IgD-negative memory B cell (primary cell): ENCODE measurements around the gene FBXW7. TPM values are rescaled to one million over a fixed set of nuclear protein-coding genes. Genes with fewer than 3 reads are reported as not detected.

Experiments
- H3K27ac Mint-ChIP-seq, 3 donors: one replicate each; pipeline ENCODE4 v1.8.0; 2020 to 2022; ENCODE audit warnings: mild to moderate bottlenecking in 3 of 3, mixed read lengths in 3 of 3, moderate library complexity in 1 of 3
- H3K27me3 Mint-ChIP-seq: one replicate; pipeline ENCODE4 v1.8.0; 2021; ENCODE audit warnings: mixed read lengths
- H3K36me3 Mint-ChIP-seq: one replicate; pipeline ENCODE4 v1.8.0; 2020; ENCODE audit warnings: mild to moderate bottlenecking, mixed read lengths
- H3K4me1 Mint-ChIP-seq, 3 donors: one replicate each; pipeline ENCODE4 v1.8.0; 2020 to 2022; ENCODE audit warnings: mixed read lengths in 3 of 3, mild to moderate bottlenecking in 1 of 3
- H3K4me3 Mint-ChIP-seq, 4 donors: one replicate each; pipeline ENCODE4 v1.8.0; 2020 to 2022; ENCODE audit warnings: mild to moderate bottlenecking in 4 of 4, mixed read lengths in 4 of 4, moderate library complexity in 3 of 4
- H3K9me3 Mint-ChIP-seq, 3 donors: one replicate each; pipeline ENCODE4 v1.8.0; 2020 to 2021; ENCODE audit warnings: mixed read lengths in 3 of 3, mild to moderate bottlenecking in 1 of 3
- polyA plus RNA-seq: library from polyadenylated mRNA; unstranded; fragments of 300-500 nt; fragmentation: Illumina TruSeq; gene quantifications from one replicate; pipeline ENCODE4 v1.2.3, GENCODE V29; 2021

The FBXW7 gene
- polyA plus RNA-seq, 1 donor from 2014 or later = 39.7 TPM

DNA sequence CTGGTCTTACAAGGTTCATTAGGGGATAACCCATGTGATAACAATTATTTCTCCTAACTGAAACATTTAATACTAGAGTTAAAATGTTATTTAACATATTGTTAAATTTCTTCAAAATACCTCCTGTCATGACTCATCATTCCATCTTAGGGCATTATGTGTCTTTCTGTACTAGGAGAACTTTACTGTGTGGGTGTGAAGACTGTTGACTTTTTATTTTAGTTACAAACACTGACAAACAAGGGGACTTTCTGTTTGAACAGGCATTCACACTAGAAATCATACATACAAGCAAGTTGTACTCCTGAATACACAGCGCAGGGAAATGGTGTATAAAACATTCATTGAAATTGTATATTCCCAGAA is 175.9 kb downstream of the FBXW7 start:
- Mint-ChIP-seq H3K36me3 (peaks cover 14% of the 10 kb centered on the region), H3K9me3 (no peaks in the 10 kb centered on the region), H3K27me3 (no peaks in the 10 kb centered on the region), H3K27ac (no peak overlapping the region), H3K4me3 (no peak overlapping the region), H3K4me1 (peaks cover 12 to 25% (median 16%) of the 10 kb centered on the region in 3 donors)

- Mint-ChIP-seq H3K4me1 (peaks cover 12 to 25% (median 17%) of the 10 kb centered on the region in 3 donors), H3K27ac (peak overlapping the region in 1 of 3 donors; percentile 18), H3K27me3 (no peaks in the 10 kb centered on the region), H3K9me3 (no peaks in the 10 kb centered on the region), H3K4me3 (peak overlapping the region in 2 of 4 donors; percentile 25 to 34), H3K36me3 (peaks cover 11% of the 10 kb centered on the region)
Observed at GRCh38 chr4:152359208-152360044, 176.5 kb downstream of the FBXW7 start.

GRCh38 chr4:152357206-152357605 is 178.7 kb downstream of the FBXW7 start:
- Mint-ChIP-seq H3K36me3 (peaks cover 9% of the 10 kb centered on the region), H3K27me3 (no peaks in the 10 kb centered on the region), H3K4me3 (no peak overlapping the region), H3K4me1 (peaks cover 22 to 33% (median 27%) of the 10 kb centered on the region in 3 donors), H3K9me3 (no peaks in the 10 kb centered on the region), H3K27ac (no peak overlapping the region)

GRCh38 chr4:152356428-152357034 is 179.4 kb downstream of the FBXW7 start:
- H3K27me3 Mint-ChIP-seq = no peaks in the 10 kb centered on the region

DNA sequence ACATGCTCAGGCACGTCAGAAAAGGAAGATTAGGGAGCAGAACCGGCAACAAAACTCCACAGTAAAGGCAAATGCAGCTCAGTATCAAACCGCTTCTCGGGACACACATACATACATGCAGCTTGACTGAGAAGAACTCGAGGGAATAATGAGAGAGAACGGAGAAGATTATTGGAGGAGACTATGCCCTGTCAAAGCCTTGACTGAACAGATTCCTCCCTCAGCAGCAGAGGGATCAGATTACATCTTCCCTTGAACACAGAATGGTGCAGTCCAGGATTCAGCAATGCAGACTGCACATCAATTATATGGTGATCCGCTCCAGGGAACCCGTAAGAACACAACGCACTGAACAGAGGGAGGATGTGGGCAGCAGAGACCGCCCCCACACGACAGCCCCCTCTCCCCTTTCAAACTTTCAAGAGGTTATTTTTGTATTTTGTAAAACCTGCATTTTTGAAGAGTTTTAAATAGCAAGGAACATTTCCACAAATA is 183.2 kb downstream of the FBXW7 start:
- H3K36me3 Mint-ChIP-seq = peaks cover 2% of the 10 kb centered on the region
- H3K4me1 Mint-ChIP-seq = peaks cover 16 to 19% (median 16%) of the 10 kb centered on the region in 3 donors
- peak overlapping the region in 1 of 4 donors; percentile 35 for H3K4me3 Mint-ChIP-seq
- H3K9me3 Mint-ChIP-seq = no peaks in the 10 kb centered on the region
- H3K27ac Mint-ChIP-seq = no peak overlapping the region
- no peaks in the 10 kb centered on the region for H3K27me3 Mint-ChIP-seq

More at GRCh38 chr4:152356428-152357034, 179.4 kb downstream of the FBXW7 start:
- Mint-ChIP-seq H3K36me3 (peaks cover 9% of the 10 kb centered on the region), H3K4me1 (peaks cover 22 to 33% (median 27%) of the 10 kb centered on the region in 3 donors), H3K9me3 (no peaks in the 10 kb centered on the region), H3K27ac (no peak overlapping the region), H3K4me3 (no peak overlapping the region)

DNA sequence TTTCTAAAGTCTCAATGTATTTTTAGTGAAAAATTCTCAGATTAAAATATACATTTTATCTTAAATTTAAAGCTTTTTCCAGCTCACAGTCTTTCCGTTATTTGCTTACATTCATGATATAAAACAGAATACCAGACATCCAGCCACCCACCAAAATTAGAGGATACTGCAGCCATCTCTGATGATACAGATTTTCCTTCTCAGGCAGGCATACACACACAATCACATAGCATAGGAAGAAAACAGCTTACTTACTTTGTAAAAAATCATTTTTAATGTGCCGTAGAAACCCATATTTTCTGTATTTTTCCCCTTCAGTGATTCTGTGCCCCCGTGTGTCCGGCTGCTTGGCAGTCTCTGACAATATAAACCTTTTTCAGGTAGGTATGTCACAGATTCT is 183.7 kb downstream of the FBXW7 start:
- no peak overlapping the region for H3K27ac Mint-ChIP-seq
- no peaks in the 10 kb centered on the region for H3K27me3 Mint-ChIP-seq
- H3K9me3 Mint-ChIP-seq = no peaks in the 10 kb centered on the region
- H3K4me3 Mint-ChIP-seq = no peak overlapping the region
- H3K36me3 Mint-ChIP-seq = peaks cover 2% of the 10 kb centered on the region
- peaks cover 16 to 19% (median 16%) of the 10 kb centered on the region in 3 donors for H3K4me1 Mint-ChIP-seq

- H3K36me3 Mint-ChIP-seq = peaks cover 2% of the 10 kb centered on the region
- H3K9me3 Mint-ChIP-seq = no peaks in the 10 kb centered on the region
- H3K4me3 Mint-ChIP-seq = no peak overlapping the region
- H3K27me3 Mint-ChIP-seq = no peaks in the 10 kb centered on the region
- peaks cover 16 to 19% (median 16%) of the 10 kb centered on the region in 3 donors for H3K4me1 Mint-ChIP-seq
- no peak overlapping the region for H3K27ac Mint-ChIP-seq
Observed at GRCh38 chr4:152351080-152351479, 184.8 kb downstream of the FBXW7 start.

- no peaks in the 10 kb centered on the region for H3K9me3 Mint-ChIP-seq
- no peak overlapping the region for H3K27ac Mint-ChIP-seq
- peaks cover 8 to 13% (median 13%) of the 10 kb centered on the region in 3 donors for H3K4me1 Mint-ChIP-seq
- H3K4me3 Mint-ChIP-seq = no peak overlapping the region
- no peaks in the 10 kb centered on the region for H3K27me3 Mint-ChIP-seq
- H3K36me3 Mint-ChIP-seq = peaks cover 6% of the 10 kb centered on the region
Observed at GRCh38 chr4:152348670-152349069, 187.2 kb downstream of the FBXW7 start.

DNA sequence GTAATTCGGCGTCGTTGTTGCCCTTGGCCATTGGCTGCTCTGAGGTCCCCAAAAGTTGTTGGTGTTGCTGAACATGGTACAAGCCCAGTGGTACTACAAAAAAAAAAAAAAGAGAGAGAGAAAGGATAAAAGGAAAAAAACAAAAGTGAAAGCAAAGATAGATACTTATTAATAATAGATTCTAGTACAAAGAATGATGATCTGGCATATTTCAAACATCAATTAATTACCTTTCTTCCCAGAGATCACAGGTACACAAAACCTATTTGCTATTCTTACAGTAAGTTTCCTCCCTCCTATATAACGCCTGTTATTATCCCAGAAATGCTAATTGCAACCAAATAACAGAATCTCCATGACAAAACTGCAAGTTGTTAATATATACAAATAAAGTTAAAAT is 188.9 kb downstream of the FBXW7 start:
- Mint-ChIP-seq H3K4me3 (no peak overlapping the region), H3K9me3 (no peaks in the 10 kb centered on the region), H3K4me1 (peaks cover 0 to 1% (median 0%) of the 10 kb centered on the region in 3 donors), H3K27ac (no peak overlapping the region), H3K27me3 (no peaks in the 10 kb centered on the region), H3K36me3 (peaks cover 11% of the 10 kb centered on the region)

DNA sequence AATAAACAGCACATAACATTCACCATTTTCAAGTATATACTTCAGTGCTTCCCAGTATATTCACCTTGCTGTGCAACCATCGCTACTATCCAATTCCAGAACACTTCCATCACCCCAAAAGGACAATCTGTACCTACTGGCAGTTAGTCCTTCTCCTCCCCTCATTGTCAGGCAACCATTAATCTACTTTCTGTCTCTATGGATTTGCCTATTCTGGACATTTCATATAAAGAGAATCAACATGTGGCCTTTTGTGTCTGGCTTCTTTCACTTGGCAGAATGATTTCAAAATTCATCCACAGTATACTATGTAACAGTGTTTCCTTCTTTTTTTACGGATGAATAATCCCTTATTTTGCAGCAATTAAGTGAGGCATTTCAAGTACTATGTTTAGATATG is 189.4 kb downstream of the FBXW7 start:
- Mint-ChIP-seq H3K27ac (no peak overlapping the region), H3K4me1 (peaks cover 0 to 1% (median 0%) of the 10 kb centered on the region in 3 donors), H3K9me3 (no peaks in the 10 kb centered on the region), H3K36me3 (peaks cover 14% of the 10 kb centered on the region), H3K27me3 (no peaks in the 10 kb centered on the region), H3K4me3 (no peak overlapping the region)

- Mint-ChIP-seq H3K27ac (no peak overlapping the region), H3K4me3 (no peak overlapping the region), H3K9me3 (no peaks in the 10 kb centered on the region), H3K27me3 (no peaks in the 10 kb centered on the region), H3K36me3 (peaks cover 17% of the 10 kb centered on the region), H3K4me1 (peaks cover 0 to 2% (median 1%) of the 10 kb centered on the region in 3 donors)
Observed at GRCh38 chr4:152344001-152344400, 191.9 kb downstream of the FBXW7 start.

GRCh38 chr4:152342293-152342692 is 193.6 kb downstream of the FBXW7 start:
- Mint-ChIP-seq H3K4me3 (no peak overlapping the region), H3K27ac (no peak overlapping the region), H3K27me3 (no peaks in the 10 kb centered on the region), H3K4me1 (peaks cover 0 to 2% (median 1%) of the 10 kb centered on the region in 3 donors), H3K36me3 (peaks cover 18% of the 10 kb centered on the region), H3K9me3 (no peaks in the 10 kb centered on the region)

- H3K27me3 Mint-ChIP-seq = no peaks in the 10 kb centered on the region
- H3K4me3 Mint-ChIP-seq = no peak overlapping the region
- peaks cover 18% of the 10 kb centered on the region for H3K36me3 Mint-ChIP-seq
- H3K27ac Mint-ChIP-seq = no peak overlapping the region
- no peaks in the 10 kb centered on the region for H3K9me3 Mint-ChIP-seq
- peaks cover 0 to 2% (median 1%) of the 10 kb centered on the region in 3 donors for H3K4me1 Mint-ChIP-seq
Observed at GRCh38 chr4:152340818-152341217, 195.1 kb downstream of the FBXW7 start.

DNA sequence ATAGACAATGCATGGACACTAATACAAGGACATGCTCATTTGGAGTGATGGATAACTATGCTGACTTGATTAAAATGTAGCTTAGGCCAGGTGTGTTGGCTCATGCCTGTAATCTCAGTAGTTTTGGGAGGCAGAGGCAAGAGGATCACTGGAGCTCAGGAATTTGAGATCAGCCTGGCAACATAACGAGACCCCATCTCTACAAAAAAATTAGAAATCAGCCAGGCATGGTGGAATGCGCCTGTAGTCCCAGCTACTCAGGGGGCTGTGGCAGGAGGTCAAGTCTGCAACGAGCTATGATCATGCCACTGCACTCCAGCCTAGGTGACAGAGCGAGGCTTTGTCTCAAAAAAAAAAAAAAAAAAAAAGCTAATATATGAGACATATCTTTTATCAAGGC is 196.3 kb downstream of the FBXW7 start:
- Mint-ChIP-seq H3K4me1 (peaks cover 0 to 2% (median 1%) of the 10 kb centered on the region in 3 donors), H3K9me3 (no peaks in the 10 kb centered on the region), H3K27me3 (no peaks in the 10 kb centered on the region), H3K27ac (no peak overlapping the region), H3K4me3 (no peak overlapping the region), H3K36me3 (peaks cover 18% of the 10 kb centered on the region)

- Mint-ChIP-seq H3K4me3 (no peak overlapping the region), H3K27ac (no peak overlapping the region), H3K4me1 (peaks cover 0 to 2% (median 1%) of the 10 kb centered on the region in 3 donors), H3K9me3 (no peaks in the 10 kb centered on the region), H3K36me3 (peaks cover 8% of the 10 kb centered on the region), H3K27me3 (no peaks in the 10 kb centered on the region)
Observed at GRCh38 chr4:152334931-152335330, 201.0 kb downstream of the FBXW7 start.
